Activated CD4-positive, alpha-beta T cell treated with anti-CD3 and anti-CD28 coated beads, Interleukin-2, amount 50 U/mL, for 4 hours (primary cell): Measurements from ENCODE around the gene JDP2.

Experiments
- DNase-seq, 2 experiments: peaks; one replicate each; pipeline ENCODE4 v3.0.0-alpha.2; 2020

The JDP2 gene

DNA sequence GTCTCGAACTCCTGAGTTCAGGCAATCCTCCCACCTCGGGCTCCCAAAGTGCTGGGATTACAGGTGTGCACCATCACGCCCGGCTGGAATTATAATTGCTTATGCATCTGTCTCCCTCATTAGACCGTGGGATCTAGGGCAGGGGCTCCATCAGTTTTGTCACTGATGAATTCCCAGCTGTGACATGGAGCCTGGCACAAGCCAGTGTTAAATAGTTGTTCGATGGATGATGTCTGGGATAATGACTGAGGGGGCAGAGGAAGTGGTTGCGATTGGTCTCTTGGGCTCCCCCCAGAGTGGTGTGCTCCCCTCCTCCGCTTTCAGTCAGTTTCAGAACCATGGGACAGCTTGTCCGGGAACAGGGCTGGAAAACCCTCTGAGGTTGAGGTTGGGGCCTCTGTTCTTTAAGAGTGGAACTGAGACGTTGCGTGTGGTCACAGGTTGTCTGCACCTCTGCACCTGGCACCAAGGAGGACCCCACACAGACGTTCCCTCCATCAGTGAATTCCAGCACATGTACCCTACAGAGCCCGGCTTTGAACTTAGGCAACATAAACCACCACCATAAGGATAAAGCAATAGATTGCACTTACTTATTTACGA, 63.7 kb downstream of the JDP2 start:
- DNase-seq: no peak

DNA sequence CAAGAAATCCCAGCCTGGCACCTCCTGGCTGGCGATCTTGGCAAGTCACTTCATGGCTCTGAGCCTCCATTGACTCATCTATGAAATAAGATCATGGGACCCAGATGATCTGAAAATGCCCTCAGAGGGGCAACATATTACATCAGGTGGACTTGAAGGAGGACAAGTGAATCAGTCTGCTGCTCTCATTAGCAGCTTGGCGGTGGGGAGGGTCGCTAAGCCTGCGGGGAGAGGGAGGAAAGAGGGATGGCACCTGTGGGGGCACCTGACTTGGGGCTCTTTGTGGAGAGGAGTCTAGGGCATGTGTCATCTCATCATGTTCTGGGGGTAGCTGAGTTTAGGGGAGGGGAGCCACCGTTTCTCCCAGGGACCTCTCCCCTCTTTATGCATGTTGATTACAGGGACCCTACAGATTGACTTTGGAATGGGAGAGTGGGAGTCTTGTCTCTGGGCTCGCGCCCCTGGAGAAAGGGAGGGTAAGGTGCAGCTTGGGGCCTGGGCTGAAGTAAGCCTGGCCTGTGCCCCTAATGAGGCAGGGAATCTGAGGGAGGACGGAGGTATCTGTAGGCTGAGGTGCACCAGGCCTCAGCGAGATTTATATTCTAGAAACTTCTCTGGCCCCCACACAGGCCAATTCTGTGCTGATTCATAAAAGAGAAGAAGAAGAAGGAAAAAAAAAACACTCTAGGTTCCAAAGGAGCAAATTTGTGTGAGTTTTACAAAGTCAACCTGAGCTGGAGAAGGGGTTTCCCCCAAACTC, 65.2 kb downstream of the JDP2 start:
- DNase-seq: no peak

DNA sequence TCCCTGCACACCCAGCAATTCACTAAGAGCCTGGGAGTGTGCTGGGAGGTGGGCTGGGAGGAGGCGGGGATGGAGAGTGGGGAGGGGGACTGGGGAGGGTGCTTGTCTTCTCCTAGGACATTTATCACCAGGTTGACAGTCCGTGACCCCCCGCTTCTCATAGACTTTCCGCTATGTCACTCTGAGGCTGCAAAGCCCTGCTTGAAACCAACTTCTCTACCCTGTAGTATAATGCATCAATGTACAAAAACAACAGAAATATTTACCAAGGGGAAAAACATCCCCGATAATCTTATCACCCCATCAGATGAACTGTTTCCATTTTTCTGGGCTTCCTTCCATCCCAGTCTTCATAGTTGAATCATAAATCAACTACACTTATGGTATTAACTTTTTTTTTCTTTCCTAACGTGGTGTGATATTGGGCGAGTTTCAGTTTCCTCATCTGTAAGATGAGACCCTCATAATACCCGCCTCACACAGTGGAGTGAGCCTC, 65.8 kb downstream of the JDP2 start:
- no peak for DNase-seq

DNA sequence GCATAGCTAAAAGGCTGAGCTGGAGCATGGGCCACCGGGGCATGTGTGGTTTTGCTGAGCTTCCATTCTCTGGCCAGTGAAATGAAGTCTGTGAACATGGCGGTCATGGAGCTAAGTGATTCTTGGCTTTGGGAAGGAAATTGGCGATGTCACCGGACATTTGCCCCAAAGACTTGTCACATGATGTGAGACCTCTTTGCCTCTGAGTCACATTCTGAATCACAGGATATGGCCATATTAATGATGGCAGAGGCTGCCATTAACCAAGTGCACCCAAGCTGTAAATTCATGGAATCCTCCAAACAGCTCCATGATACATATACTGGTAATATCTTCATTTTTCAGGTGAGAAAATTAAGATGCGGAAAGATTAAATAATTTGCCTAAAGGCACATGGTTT, 67.1 kb downstream of the JDP2 start:
- DNase-seq: no peak

DNA sequence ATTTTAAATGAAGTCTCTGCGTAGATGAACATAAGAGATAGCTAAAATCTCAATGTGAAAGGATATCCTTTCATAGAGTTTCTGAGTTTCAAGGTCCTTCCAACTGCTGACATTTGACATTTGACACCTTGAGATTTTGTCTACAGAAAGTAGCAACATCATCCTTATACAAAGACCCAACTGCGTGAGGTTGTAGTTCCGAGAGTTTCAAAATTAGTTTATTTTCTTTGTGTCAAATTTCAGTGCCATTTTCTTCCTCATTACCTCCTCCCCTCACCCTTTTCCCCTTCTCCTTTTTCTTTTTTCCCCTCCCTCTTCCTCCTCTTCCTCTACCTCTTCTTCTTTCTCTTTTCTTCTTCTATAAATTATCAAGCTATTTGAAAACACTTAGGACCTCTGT, 67.6 kb downstream of the JDP2 start:
- DNase-seq: no peak

DNA sequence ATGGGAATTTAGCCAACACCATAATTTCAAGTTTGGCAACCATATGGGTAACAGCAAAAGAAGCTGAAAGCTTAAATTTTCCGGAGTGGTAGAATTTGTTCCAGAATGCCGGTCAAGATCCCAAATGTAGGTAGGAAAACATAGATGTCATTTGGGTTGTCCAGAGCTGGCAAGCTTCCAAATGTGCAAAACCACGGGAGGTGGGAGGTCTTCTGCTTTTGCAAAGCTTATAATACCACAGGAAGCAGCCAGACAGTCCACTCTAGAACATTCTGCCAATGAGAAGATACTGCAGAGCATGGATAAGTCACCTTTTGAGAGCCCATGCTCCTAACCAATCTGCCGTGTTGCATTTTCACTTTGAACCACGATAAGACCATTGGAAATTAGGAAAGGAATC, 68.1 kb downstream of the JDP2 start:
- no peak for DNase-seq

DNA sequence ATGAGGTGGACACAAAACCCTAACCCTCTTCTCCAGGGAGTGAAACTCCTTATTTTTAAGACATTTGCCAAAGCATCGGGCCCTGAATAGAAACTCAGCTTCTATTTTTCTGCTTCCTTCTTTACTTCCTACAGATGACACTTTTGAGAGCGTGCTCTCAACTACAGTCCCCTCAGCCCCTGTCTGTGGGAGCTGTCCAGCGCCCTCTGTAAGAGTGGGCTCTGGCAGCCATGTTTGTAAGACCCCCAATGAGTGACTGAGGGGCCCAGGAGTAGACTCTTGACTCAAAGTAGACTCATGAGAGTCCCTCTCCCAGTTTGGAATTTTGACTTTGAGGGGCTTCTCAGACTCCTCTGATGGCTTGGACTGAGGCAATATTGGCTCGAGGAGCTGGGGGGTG, 68.9 kb downstream of the JDP2 start:
- DNase-seq: no peak

DNA sequence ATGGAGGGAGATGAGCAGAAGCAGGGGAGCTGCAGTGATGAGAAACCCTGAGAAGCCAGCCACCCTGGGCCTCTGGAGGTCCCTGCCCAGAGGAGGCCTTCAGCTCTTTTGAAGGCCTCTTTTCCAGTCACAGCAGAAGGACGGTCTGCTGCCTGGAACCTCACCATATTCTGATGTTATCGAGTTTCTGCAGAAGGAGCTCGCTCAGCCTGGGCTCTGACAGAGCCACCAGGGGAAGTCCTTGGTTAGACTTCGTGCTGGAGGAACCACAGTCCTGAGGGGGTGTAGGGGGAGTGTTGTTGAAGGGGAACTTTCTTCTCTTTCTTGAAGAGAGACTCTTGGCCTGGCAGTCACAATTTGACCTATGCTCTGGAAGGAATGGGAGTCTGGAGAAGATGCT, 69.4 kb downstream of the JDP2 start:
- DNase-seq: no peak

DNA sequence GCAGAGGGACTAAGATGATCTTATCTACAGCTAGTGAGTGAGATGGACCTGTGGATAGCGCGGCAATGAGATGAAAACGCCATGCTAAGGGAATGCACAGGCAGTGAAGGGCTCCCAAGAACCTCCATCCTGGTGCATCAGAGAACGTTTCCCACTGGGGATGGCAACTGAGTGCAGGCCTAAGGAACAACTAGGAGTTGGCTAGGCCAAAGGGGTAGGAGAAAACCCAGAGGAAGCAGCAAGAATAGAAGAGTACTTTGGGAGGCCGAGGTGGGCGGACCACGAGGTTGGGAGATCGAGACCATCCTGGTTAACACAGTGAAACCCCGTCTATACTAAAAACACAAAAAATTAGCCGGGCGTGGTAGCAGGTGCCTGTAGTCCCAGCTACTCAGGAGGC, 69.9 kb downstream of the JDP2 start:
- DNase-seq: no peak

DNA sequence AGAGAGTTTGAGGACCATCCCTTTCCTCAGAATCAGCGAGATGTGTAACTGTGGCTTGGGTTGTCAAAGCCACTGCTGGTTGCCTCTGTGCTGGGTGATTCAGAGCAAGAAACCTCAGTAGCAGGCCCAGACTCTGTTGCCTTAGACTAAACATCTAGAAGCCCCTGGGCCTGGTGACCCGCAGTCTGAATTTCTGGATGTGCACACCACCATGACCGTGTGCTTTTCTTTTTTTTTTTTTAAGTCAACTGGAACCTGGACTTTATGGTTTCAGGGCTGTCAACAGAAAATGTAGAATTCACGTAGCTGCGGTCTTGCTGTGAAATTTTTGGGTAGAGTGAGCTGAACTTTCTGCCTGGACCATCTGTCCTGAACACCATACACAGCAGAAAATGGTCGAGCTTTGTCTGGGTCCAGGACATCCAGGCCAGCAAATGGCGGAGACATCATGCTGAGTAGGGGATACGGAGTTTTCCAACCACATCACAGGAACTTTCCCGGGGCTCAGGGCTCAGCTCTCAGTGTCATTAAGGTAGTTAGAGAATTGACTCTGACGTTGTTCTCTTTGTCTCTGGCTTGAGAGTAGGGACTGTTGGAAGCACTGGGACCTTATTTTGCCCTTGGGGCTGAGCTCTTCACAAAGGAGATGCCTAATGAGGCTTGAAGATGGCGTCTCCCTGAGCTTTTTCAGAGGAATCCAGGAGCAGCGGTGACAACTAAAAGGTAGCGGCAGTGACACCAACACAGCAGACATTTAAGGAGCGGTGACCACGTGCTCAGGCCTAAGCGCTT, 71.5 kb downstream of the JDP2 start:
- no peak for DNase-seq

DNA sequence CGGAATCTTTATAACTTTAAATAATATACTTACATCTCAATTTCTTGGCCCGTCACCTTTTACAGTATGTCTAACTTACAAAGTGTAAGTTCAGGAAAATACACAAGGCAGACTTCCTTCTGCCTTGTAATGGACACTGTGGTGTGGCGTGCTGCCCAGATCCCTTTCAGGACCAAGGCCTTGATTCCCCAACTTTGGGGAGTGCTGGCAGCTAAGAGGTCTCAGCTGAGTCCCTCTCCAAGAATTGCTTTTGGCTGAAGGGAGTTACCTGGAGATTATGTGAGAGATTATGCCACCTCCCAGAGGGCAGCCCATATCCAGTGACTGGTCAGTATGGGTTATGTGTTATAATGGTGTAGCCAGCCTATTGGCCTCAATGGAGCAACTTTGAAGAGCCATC, 73.3 kb downstream of the JDP2 start:
- no peak for DNase-seq

DNA sequence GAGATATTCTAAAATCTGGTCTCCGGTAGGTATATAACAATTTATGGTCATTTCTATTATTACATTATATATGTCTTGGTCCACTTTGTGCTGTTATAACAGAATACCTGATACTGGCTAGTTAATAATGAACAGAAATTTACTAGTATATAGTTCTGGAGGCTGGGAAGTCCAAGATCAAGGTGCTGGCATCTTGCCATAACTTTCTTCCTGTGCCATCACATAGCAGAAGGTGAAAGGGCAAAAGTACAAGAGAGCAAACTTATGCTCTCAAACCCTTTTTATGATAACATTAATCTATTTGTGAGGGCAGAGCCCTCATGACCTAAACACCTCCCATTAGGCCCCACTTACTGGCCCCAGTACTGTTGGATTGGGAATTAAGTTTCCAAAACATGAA, 76.6 kb downstream of the JDP2 start:
- DNase-seq: no peak

DNA sequence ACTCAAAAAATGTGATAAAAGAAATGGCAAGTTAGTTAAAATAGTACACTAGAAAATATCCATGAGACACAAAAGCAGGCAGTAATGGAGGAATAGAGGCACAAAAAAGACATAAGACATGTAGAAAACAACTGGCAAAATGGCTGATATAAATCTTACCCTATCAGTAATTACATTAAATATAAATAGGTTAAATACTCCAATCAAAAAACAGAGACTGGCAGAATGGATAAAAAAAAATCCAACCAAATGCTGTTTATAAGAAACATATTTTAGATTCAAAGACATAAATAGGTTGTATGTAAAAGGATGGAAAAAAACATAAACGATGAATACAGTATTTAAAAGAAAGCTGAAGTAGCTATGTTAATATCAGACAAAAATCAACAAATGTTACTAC, 79.1 kb downstream of the JDP2 start:
- DNase-seq: no peak

DNA sequence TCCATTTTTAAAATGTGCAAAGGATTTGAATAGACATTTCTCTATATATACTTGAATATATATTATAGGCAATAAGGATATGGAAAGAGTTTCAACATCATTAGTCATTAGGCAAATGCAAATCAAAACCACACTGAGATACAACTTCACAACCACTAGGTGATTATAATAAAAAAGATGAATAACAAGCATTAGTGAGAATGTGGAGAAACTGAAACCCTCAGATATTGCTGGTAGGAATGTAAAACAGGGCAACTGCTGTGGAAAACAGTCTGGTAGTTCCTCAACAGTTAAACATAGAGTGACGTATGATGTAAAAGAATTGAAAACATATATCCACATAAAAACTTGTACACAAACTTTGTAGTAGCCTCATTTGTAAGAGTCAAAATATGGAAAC, 82.7 kb downstream of the JDP2 start:
- no peak for DNase-seq

DNA sequence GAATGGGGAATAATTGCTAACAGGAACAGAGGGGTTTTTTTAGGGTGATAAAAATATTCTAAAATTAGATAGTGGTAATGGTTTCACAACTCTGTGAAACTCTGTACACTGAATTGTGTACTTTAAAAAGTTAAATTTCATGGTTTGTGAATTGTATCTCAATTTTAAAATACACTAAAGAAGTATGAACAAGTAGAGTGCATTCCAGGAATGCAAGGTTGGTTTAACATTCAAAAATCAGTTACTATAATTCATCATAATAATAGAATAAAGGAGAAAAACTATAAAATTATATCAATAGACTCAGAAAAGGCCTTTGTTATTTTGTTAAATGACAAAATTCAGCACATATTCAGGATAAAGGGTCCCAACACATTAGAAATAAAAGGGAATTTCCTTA, 83.4 kb downstream of the JDP2 start:
- no peak for DNase-seq

DNA sequence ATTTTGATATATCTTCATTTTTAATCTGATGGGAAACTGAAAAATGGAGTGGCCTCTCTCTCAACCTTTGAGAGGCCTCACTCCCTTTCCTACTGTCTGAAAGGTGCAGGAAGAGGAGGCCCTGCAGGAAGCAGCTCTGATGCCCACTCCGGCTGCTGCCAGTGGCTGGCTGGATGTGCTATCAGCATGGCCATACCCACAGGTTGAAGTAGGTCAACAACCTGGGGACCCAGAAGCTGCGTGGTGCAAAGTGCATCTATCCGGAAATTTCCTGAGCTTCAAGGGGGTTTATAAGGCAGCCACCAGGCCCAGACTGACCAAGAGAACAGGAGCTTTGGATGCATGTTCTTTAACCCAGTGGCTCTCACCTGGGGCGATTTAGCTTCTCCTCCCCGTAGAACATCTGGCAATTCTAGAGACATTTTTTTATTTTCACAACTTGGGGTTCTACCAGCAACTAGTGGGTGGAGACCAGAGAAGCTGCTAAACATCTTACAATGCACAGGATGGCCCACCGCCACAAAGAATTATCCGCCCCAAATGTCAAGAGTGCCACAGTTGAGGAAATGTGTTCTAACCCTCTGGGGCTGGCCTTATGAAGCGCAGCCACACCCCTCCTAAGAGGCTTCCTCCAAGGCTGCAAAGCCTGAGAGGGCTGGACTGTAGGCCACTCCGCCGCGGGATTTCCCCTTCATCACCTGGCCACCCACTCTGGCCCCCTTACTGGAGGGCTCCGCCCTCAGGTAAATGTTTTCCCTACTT, 86.3 kb downstream of the JDP2 start:
- no peak for DNase-seq

DNA sequence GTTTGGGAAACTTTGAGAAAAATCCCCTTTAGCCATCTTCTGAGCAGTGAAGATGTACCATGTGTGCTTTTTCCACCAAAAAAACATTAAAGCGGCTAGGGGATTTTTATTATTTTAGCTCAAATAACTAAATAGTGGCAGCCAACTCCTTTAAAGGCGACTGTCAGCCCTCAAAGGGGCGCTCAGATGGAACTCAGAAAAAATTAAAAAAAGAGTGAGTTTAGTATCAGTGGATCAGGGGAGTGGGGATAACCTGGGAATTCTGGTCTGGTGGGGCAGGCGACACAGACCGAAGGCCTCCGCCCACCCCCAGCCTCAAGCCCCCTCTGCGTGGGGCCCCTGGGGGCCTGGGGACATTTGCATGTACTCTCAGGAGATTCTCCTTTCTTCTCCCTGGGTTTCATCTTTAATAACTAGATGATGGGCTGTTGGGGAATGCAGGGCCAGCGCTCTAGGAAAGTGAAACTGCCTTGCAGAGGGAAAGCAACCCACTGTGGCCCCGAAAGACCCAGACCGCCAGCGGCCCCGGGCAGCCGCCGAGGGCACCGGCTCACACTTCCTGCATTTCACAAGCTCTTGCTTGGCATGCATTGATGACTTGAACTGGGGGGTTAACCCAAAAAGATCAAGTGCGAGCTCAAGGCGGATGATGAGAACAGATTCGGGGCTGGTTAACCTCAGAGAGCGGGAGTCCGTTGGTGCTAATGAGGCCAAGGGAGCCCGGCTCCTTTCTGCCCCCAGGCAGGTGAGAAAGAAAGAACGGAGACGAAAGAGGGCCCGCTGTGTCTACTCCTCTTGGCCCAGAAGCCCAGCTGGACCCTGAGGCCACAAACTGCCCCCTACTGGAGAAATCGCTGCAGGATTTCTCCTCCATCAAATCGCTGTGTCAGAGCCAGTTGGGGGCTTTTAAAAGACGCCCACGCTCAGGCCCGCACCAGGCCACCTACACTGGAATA, 87.1 kb downstream of the JDP2 start:
- no peak for DNase-seq

DNA sequence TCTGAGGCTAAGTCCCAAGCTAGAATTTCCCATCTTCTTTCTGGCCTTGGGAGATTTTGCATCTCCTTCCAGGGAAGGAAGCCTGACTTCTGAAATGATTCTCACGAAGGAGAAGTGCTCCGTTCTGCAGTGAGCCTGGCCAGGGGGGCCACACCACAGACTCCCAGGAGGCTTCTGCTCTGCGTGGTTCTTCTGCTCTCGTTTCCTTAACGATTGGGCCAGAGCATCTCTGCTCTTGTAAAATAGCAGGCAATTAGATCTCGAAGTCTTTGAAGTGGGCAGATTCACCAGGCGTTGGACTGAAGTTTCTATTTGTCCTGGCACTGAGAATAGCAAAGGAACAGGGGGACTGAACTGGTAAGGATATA, 87.8 kb downstream of the JDP2 start:
- DNase-seq: no peak

DNA sequence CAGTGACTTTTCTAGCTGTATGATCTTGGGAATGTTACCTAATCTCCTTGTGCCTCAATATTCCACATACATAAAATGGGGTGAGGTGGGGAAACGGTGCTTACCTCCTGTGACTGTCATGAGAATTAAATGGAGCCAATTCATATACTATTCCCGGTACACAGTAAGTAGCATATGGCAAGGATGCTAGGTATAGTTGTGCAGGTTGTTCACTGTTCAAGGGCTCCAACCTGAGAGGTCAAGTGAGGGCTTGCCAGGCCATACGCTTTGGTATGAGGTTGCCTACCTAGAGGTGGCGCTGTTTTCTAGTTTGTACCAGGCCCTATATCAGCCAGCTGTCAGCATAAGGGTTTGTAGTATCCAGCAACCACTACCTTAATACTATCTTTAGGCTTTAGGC, 90.8 kb downstream of the JDP2 start:
- DNase-seq: no peak

DNA sequence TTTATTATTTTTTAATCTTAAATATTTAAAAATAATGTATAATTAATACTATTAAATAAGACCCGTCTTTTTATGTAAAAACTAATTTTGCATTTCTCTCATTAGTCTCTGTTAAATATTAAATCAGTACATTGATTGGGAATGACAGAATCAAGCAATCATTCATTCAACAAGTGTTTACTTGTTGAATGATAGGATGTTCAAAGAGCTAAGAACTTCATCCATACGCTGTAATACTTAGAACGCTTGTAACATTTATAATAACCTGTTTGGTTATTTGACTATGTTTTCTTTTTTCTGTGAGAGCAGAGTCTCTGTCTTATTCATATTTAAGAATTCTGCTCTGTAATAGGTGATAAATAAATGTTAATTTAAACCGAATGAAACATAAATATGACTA, 91.6 kb downstream of the JDP2 start:
- no peak for DNase-seq

DNA sequence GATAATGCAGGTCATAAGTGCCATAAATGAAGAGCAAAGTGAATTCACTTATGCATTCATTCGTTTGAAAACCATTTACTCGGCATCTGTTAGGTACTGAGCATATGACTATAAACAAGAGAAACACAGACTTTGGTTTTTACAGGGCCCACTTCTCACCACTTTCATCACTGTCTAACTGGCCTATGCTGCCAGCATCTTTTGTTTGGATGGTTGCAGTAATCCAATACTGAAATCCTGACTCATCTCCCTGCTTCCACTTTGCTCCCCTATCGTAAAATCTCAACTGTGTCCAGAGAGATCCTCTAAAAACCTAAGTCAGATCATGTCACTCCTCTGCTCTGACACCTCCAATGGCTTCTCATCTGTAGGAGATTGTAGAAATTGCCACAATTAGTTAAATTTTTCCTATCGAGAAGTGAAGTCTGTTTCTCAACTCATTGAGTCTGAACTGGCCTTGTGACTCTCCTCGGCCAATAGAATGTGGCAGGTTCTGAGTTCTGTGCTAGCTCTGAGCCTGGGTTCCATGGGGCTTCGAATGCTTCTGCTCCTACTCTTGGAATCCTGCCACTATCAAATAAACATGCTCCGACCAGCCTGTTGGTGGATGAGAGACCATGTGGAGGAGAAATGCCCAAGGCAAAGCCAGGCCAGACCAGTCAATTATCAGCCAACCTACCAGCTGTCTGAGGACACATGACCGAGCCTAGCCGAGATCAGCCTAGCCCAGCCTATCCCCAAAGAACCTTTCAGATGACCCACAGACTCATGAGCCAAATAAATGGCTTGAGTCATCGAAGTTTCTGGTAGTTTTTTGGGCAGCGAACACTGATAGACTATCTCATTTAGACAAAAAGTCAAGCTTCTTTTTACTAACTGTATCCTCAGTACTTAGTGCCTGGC, 92.3 kb downstream of the JDP2 start:
- DNase-seq: no peak
